Right lobe of liver (tissue), 6 donors: ENCODE results near the gene MYL5. TPM values are rescaled to one million over a fixed set of nuclear protein-coding genes. Genes with fewer than 3 reads are reported as not detected.

Source experiments
- ATAC-seq, 4 donors: fragments of 200-7000 bp; cut with Tn5 transposase; one replicate each; pipeline ENCODE4 v1.9.1; 2020; ENCODE audit warnings: mild to moderate bottlenecking in 4 of 4, moderate library complexity in 4 of 4
- DNase-seq, 3 donors: peaks; one replicate each; pipeline ENCODE4 v3.0.0-alpha.2; 2020
- H3K27ac ChIP-seq, 3 donors: fragments of 200-600 bp; one replicate each; pipeline ENCODE4 v1.8.0; 2022
- H3K27me3 ChIP-seq, 2 donors: fragments of 200-600 bp; one replicate each; pipeline ENCODE4 v1.8.0; 2022
- H3K36me3 ChIP-seq, 4 donors: fragments of 200-600 bp; sonication (generic) in 1 of 4; one replicate each; pipeline versions ENCODE4 v1.5.1 to v1.8.0; 2017 to 2022; ENCODE audit warnings: control low read depth in 1 of 4
- H3K4me1 ChIP-seq, 4 donors: fragments of 200-600 bp; sonication (generic) in 1 of 4; one replicate each; pipeline versions ENCODE4 v1.5.1 to v1.8.0; 2017 to 2022; ENCODE audit warnings: control low read depth in 1 of 4
- H3K4me3 ChIP-seq, 3 donors: fragments of 200-600 bp; one replicate each; pipeline ENCODE4 v1.8.0; 2022
- H3K9me3 ChIP-seq, 4 donors: fragments of 200-600 bp; sonication (generic) in 1 of 4; one replicate each; pipeline versions ENCODE4 v1.5.1 to v1.8.0; 2017 to 2022; ENCODE audit warnings: control low read depth in 1 of 4
- POLR2A ChIP-seq: fragments of 450-650 bp; IDR thresholded peaks from one replicate; pipeline ENCODE4 v1.6.1; 2017; ENCODE audit warnings: antibody characterized with exemption, mild to moderate bottlenecking
- WGBS: methylation state at CpG from one replicate; pipeline ENCODE4 v1.1.6; 2018; ENCODE audit warnings: low coverage, low lambda C conversion rate; ENCODE audit not compliant: insufficient coverage; ENCODE audit errors: missing lambda C conversion rate; 5-methylcytosine and 5-hydroxymethylcytosine counted together
- intact Hi-C, 2 donors: fragments of 100-400 bp; cut with DNase I; formaldehyde crosslinking; loops; one replicate each; pipeline versions ENCODE4 v1.11.2 to v1.14.1; 2022
- total RNA-seq, 6 experiments: library from RNA; depleted of rRNA in 2 of 6; stranded (reverse); fragments of >200 nt in 2 of 6; fragmentation: NEBNext Ultra II Directional in 3 of 6; extraction: Animal tissue kit (Norgen Biotek cat#: 25700) in 3 of 6; gene quantifications; one replicate each; pipeline versions ENCODE4 v1.1.0 to v1.2.4, GENCODE V29; 2016 to 2023
- TF ChIP-seq, protein P1 (sequence below), 4 donors: fragments of 200-600 bp in 3 of 4; fragments of 450-650 bp in 1 of 4; IDR thresholded peaks; one replicate each; pipeline versions ENCODE4 v1.5.1 to v1.8.0; 2016 to 2022; ENCODE audit warnings: antibody characterized with exemption in 4 of 4, mild to moderate bottlenecking in 2 of 4
- donor health status: DM: no; HTN: yes; CAD: no.
- donor health status: DM: no; HTN: no; CAD: no.
- donor health status: DM: no; HTN: no; CAD: no.
- donor health status: DM: no; HTN: yes; CAD: no.
- donor health status: DM: no; HTN: yes; CAD: no.

MYL5 gene
- total RNA-seq, 6 experiments from 2014 or later = 6.9 to 9.2 (median 8.4) TPM

DNA sequence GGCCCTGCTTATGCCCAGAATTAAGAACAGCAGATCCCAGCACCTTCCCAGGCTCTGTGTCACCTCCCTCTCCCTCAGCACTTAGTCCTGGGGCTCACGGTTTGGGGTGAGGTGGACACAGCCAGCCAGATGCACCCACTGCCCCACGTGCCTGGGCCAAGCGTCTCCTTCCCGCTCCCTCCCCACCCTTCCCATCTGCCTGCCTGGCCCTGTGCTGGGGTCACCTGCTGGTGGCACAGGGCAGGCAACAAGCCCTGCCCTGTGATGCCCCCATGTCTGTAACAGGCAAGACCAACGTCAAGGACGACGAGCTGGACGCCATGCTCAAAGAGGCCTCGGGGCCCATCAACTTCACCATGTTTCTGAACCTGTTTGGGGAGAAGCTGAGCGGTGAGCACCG, 5.3 kb downstream of the MYL5 start:
- H3K27ac ChIP-seq = no peak overlapping the region
- intact Hi-C loops = no loop called here
- H3K4me3 ChIP-seq = no peak overlapping the region
- DNase-seq = no peak
- no peaks in the 10 kb centered on the region for H3K36me3 ChIP-seq
- TF ChIP-seq, protein P1, sequence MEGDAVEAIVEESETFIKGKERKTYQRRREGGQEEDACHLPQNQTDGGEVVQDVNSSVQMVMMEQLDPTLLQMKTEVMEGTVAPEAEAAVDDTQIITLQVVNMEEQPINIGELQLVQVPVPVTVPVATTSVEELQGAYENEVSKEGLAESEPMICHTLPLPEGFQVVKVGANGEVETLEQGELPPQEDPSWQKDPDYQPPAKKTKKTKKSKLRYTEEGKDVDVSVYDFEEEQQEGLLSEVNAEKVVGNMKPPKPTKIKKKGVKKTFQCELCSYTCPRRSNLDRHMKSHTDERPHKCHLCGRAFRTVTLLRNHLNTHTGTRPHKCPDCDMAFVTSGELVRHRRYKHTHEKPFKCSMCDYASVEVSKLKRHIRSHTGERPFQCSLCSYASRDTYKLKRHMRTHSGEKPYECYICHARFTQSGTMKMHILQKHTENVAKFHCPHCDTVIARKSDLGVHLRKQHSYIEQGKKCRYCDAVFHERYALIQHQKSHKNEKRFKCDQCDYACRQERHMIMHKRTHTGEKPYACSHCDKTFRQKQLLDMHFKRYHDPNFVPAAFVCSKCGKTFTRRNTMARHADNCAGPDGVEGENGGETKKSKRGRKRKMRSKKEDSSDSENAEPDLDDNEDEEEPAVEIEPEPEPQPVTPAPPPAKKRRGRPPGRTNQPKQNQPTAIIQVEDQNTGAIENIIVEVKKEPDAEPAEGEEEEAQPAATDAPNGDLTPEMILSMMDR (IDR thresholded peaks at IDR 0.05) = no peak
- no peak for TF ChIP-seq POLR2A
- H3K9me3 ChIP-seq = no peaks in the 10 kb centered on the region
- ATAC-seq = no peak
- no peaks in the 10 kb centered on the region for H3K27me3 ChIP-seq
- 60% methylated on average over 1 of the region's 11 CpGs for WGBS
- H3K4me1 ChIP-seq = peaks cover 0 to 12% (median 3%) of the 10 kb centered on the region in 4 donors

DNA sequence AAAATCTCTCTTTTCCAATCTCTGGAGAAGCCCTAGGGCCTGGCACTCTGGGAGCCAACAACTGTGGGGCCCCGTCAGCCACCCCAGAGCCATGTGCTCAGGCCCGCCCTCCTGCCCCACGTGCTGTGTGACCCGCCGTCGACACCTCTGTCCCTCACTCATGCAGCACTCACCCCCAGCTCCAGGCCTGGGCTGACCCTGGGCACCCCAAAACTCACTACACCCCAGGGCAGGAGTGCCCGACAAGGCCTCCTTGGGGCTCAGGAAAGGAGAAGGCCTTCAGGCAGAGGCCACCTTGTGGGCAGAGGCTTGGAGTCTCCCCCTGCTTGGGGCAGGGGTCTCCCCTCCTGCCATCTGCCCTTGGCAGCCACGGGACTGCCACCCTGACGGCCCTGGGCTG, 5.7 kb downstream of the MYL5 start:
- intact Hi-C loops = no loop called here
- ATAC-seq (no peak), DNase-seq (peak in 1 of 3 donors; percentile 55)
- Histone ChIP-seq H3K36me3 (no peaks in the 10 kb centered on the region), H3K4me3 (no peak overlapping the region), H3K27me3 (no peaks in the 10 kb centered on the region), H3K27ac (no peak overlapping the region), H3K4me1 (peaks cover 0 to 11% (median 3%) of the 10 kb centered on the region in 4 donors), H3K9me3 (no peaks in the 10 kb centered on the region)
- TF ChIP-seq POLR2A = no peak
- TF ChIP-seq, protein P1 (IDR thresholded peaks at IDR 0.05) = no peak
- no CpG with 5 or more reads among the region's 9 CpGs for WGBS

DNA sequence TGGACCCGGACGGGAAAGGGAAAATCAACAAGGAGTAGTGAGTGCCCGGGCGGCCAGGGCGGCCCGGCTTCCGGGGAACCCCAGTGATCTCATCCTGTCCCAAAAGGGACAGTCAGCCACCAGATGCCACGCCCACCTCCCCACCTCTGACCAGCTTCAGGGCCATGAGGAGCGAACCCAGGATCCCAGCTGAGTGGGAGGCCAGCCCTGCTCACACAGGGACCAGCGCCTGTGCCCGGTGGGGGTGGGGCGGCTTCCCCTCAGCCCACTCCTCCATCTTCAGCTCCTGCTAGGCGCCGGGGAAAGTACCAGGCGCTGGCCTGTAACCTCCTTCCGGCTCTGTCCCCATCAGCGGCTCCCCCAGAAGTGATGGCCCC, 6.2 kb downstream of the MYL5 start:
- intact Hi-C loops = no loop called here
- Histone ChIP-seq H3K4me3 (peak overlapping the region in 1 of 3 donors; percentile 33), H3K9me3 (no peaks in the 10 kb centered on the region), H3K27ac (no peak overlapping the region), H3K4me1 (peaks cover 0 to 6% (median 3%) of the 10 kb centered on the region in 4 donors), H3K27me3 (no peaks in the 10 kb centered on the region), H3K36me3 (no peaks in the 10 kb centered on the region)
- ATAC-seq (no peak), DNase-seq (peak in 2 of 3 donors; percentile 39 to 58)
- TF ChIP-seq, protein P1 (IDR thresholded peaks at IDR 0.05) = no peak
- TF ChIP-seq POLR2A = no peak
- 33% methylated on average over 1 of the region's 17 CpGs for WGBS

DNA sequence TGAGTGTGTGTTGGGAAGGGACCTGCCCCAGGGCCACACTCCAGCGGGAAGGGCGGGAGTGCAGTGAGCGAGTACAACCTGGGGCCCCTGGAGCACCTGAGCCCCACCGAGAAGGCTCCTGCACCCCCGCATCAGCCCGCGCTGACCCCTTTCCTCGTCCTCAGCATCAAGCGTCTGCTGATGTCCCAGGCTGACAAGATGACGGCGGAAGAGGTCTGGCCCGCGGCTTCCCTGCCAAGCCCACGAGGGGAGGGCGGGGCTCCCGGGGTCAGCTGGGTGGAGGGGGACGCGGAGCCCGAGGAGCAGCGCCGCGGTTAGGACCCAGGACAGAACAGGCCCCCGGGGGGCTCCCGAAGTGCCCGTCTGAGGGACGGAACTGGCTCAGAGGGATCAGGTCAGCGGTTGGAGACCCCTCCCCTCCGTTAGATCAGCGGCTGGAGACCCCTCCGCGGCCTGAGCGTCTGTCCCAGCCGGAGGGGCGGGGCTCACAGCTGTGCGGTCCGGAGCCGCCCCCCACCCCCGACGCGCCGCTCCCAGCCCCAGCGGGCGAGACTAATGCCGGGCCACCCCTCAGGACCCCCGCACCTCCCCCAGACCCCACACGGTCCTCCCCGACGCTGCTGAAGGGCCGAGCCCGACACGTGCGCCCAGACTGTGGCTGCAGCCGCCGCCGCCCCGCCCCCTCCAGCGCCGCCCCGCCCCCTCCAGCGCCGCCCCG, 6.7 kb downstream of the MYL5 start:
- intact Hi-C loops = no loop called here
- peaks cover 0 to 6% (median 3%) of the 10 kb centered on the region in 4 donors for H3K4me1 ChIP-seq
- no peaks in the 10 kb centered on the region for H3K27me3 ChIP-seq
- TF ChIP-seq, protein P1 (IDR thresholded peaks at IDR 0.05) = no peak
- TF ChIP-seq POLR2A = peak; percentile 16
- H3K36me3 ChIP-seq = no peaks in the 10 kb centered on the region
- peak in 2 of 3 donors; percentile 67 to 73 for DNase-seq
- H3K9me3 ChIP-seq = no peaks in the 10 kb centered on the region
- peak overlapping the region; percentile 33 to 48 (median 35) for H3K4me3 ChIP-seq
- peak; percentile 24 to 55 (median 36) for ATAC-seq
- WGBS = no CpG with 5 or more reads among the region's 62 CpGs
- H3K27ac ChIP-seq = no peak overlapping the region
